ENCODE measurements around the gene PALLD.

Gene PALLD

GRCh38 chr4:168528131-168528949, 31.5 kb downstream of the PALLD start:
- DNase-seq = no peak

- DNase-seq = no peak
Measured at GRCh38 chr4:168529257-168529656, 32.4 kb downstream of the PALLD start.

- no peak for DNase-seq
Measured at GRCh38 chr4:168531305-168531704, 34.5 kb downstream of the PALLD start.

GRCh38 chr4:168534535-168534934, 37.7 kb downstream of the PALLD start:
- no peak for DNase-seq

- no peak for DNase-seq
Measured at GRCh38 chr4:168535689-168536088, 38.8 kb downstream of the PALLD start.

- no peak for DNase-seq
Measured at GRCh38 chr4:168536448-168536847, 39.6 kb downstream of the PALLD start.

GRCh38 chr4:168537086-168537485, 40.2 kb downstream of the PALLD start:
- no peak for DNase-seq

- no peak for DNase-seq
Measured at GRCh38 chr4:168537571-168537970, 40.7 kb downstream of the PALLD start.

GRCh38 chr4:168538632-168539031, 41.8 kb downstream of the PALLD start:
- DNase-seq = no peak

- no peak for DNase-seq
Measured at GRCh38 chr4:168540086-168540485, 43.2 kb downstream of the PALLD start.

GRCh38 chr4:168540503-168541265, 43.8 kb downstream of the PALLD start:
- DNase-seq = no peak

- DNase-seq = no peak
Measured at GRCh38 chr4:168541266-168541953, 44.6 kb downstream of the PALLD start.

GRCh38 chr4:168549143-168549542, 52.3 kb downstream of the PALLD start:
- no peak for DNase-seq

GRCh38 chr4:168550064-168550766, 53.4 kb downstream of the PALLD start:
- no peak for DNase-seq

GRCh38 chr4:168551211-168551610, 54.4 kb downstream of the PALLD start:
- DNase-seq = no peak

GRCh38 chr4:168551945-168552695, 55.3 kb downstream of the PALLD start:
- peak in 2 of 6 experiments; percentile 7 to 17 for DNase-seq

GRCh38 chr4:168553714-168554370, 57.0 kb downstream of the PALLD start:
- DNase-seq = no peak

GRCh38 chr4:168555437-168555836, 58.6 kb downstream of the PALLD start:
- no peak for DNase-seq

GRCh38 chr4:168557658-168558057, 60.8 kb downstream of the PALLD start:
- DNase-seq = no peak

- no peak for DNase-seq
Measured at GRCh38 chr4:168558599-168558998, 61.7 kb downstream of the PALLD start.

Measured in stimulated activated naive CD4-positive, alpha-beta T cell (primary cell).